H1 (cell line): ENCODE data around the gene NAAA. TPM values are rescaled to one million over a fixed set of nuclear protein-coding genes. Genes with fewer than 3 reads are reported as not detected.

ENCODE experiments used
- CTCF ChIA-PET: fragments of 300-600 bp; sonication (Branson Sonifier 250); formaldehyde crosslinking; loops from one replicate; lab custom pipeline; 2021; ENCODE audit not compliant: partially characterized antibody; lab: Charles Lee
- POLR2A ChIA-PET: fragments of 300-600 bp; sonication (Branson Sonifier 250); formaldehyde crosslinking; loops from one replicate; lab custom pipeline; 2021; ENCODE audit warnings: inconsistent platforms; ENCODE audit not compliant: partially characterized antibody; lab: Charles Lee
- DNase-seq, 2 experiments: peaks; one replicate each; pipeline versions ENCODE4 v3.0.0 to v3.0.0-alpha.2; 2010 to 2022; ENCODE audit warnings: low spot score in 2 of 2, low read depth in 1 of 2, mixed read lengths in 1 of 2
- FAIRE-seq: peaks from 2 replicates; lab custom pipeline; 2011; peaks lifted over from hg19 to GRCh38; lab: Jason Lieb, UNC
- H2AFZ ChIP-seq: 2 replicates; pipeline ENCODE4 v1.8.1; 2012; ENCODE audit warnings: low read length, inconsistent platforms
- H2AK5ac ChIP-seq: 2 replicates; pipeline ENCODE4 v1.6.1; 2013; ENCODE audit warnings: low read depth, low read length
- H2BK120ac ChIP-seq: replicated peaks from 2 replicates; pipeline ENCODE3; 2013; ENCODE audit warnings: low read depth, low read length, inconsistent platforms
- H2BK12ac ChIP-seq: 2 replicates; pipeline ENCODE4 v1.6.1; 2013; ENCODE audit warnings: low read depth, low read length
- H2BK15ac ChIP-seq: 2 replicates; pipeline ENCODE4 v1.6.1; 2013; ENCODE audit warnings: low read length
- H2BK20ac ChIP-seq: 2 replicates; pipeline ENCODE4 v1.6.1; 2013; ENCODE audit warnings: low read length
- H2BK5ac ChIP-seq: 2 replicates; pipeline ENCODE4 v1.6.1; 2013; ENCODE audit warnings: low read depth, low read length
- H3K14ac ChIP-seq: 2 replicates; pipeline ENCODE4 v1.6.1; 2013; ENCODE audit warnings: inconsistent platforms; ENCODE audit not compliant: insufficient read length
- H3K18ac ChIP-seq: 2 replicates; pipeline ENCODE4 v1.6.1; 2013; ENCODE audit warnings: low read length; ENCODE audit errors: extremely low read depth
- H3K23ac ChIP-seq: 2 replicates; pipeline ENCODE4 v1.6.1; 2013; ENCODE audit warnings: inconsistent platforms; ENCODE audit not compliant: insufficient read length
- H3K23me2 ChIP-seq: 2 replicates; pipeline ENCODE4 v1.6.1; 2013; ENCODE audit warnings: low read depth, low read length
- H3K27ac ChIP-seq: 2 replicates; pipeline ENCODE4 v1.6.1; 2011; ENCODE audit warnings: low read depth, low read length, inconsistent platforms
- H3K27me3 ChIP-seq, 4 experiments: replicated peaks in 1 of 4; 1 replicate in 1 of 4; 2 replicates in 3 of 4; pipeline versions ENCODE4 v1.6.1 to v1.8.1; 2011 to 2013; ENCODE audit warnings: low read length in 3 of 4, mild to moderate bottlenecking in 3 of 4, inconsistent platforms in 2 of 4, mixed read lengths in 2 of 4, moderate library complexity in 1 of 4; ENCODE audit not compliant: control insufficient read depth in 3 of 4, insufficient read depth in 3 of 4; ENCODE audit errors: extremely low read depth in 1 of 4
- H3K36me3 ChIP-seq, 4 experiments: 2 replicates each; pipeline versions ENCODE4 v1.6.1 to v1.8.1; 2011 to 2013; ENCODE audit warnings: mild to moderate bottlenecking in 4 of 4, low read length in 3 of 4, moderate library complexity in 2 of 4, control low read depth in 1 of 4, inconsistent platforms in 1 of 4; ENCODE audit not compliant: insufficient read depth in 4 of 4, control insufficient read depth in 2 of 4
- H3K4ac ChIP-seq: replicated peaks from 2 replicates; pipeline ENCODE3; 2013; ENCODE audit warnings: low read length, low read depth, mixed read lengths, inconsistent platforms; ENCODE audit not compliant: insufficient read length
- H3K4me1 ChIP-seq, 4 experiments: replicated peaks in 1 of 4; 1 replicate in 1 of 4; 2 replicates in 3 of 4; pipeline versions ENCODE4 v1.6.1 to v1.8.1; 2011 to 2013; ENCODE audit warnings: low read length in 3 of 4, inconsistent platforms in 2 of 4, mixed read lengths in 1 of 4; ENCODE audit not compliant: insufficient read depth in 4 of 4, control insufficient read depth in 3 of 4
- H3K4me2 ChIP-seq, 2 experiments: 2 replicates each; pipeline versions ENCODE4 v1.6.1 to v1.8.1; 2011 to 2013; ENCODE audit warnings: low read depth in 2 of 2, low read length in 2 of 2, control low read depth in 1 of 2, inconsistent platforms in 1 of 2, mild to moderate bottlenecking in 1 of 2; ENCODE audit not compliant: insufficient read depth in 1 of 2
- H3K4me3 ChIP-seq, 4 experiments: fragments of 200-600, 300-600 bp in 1 of 4; sonication (generic), shearing (Covaris generic), sonication (Bioruptor Twin) in 1 of 4; 2 replicates each; pipeline versions ENCODE4 v1.5.1 to v1.8.1; 2011 to 2016; ENCODE audit warnings: low read length in 4 of 4, low read depth in 3 of 4, control low read depth in 2 of 4, inconsistent platforms in 2 of 4, mild to moderate bottlenecking in 2 of 4, mixed read lengths in 1 of 4, moderate library complexity in 1 of 4; ENCODE audit not compliant: insufficient read depth in 2 of 4; ENCODE audit errors: extremely low read depth in 1 of 4
- H3K56ac ChIP-seq: replicated peaks from 2 replicates; pipeline ENCODE3; 2013; ENCODE audit warnings: low read depth, mild to moderate bottlenecking, mixed read lengths, low read length, inconsistent platforms; ENCODE audit not compliant: insufficient read length
- H3K79me1 ChIP-seq: 2 replicates; pipeline ENCODE4 v1.6.1; 2013; ENCODE audit warnings: low read depth, low read length, control low read depth
- H3K79me2 ChIP-seq, 2 experiments: 2 replicates each; pipeline versions ENCODE4 v1.6.1 to v1.8.1; 2012 to 2013; ENCODE audit warnings: low read length in 2 of 2, mild to moderate bottlenecking in 2 of 2, inconsistent platforms in 1 of 2; ENCODE audit not compliant: insufficient read depth in 2 of 2, control insufficient read depth in 1 of 2
- H3K9ac ChIP-seq, 4 experiments: replicated peaks in 1 of 4; 1 replicate in 1 of 4; 2 replicates in 3 of 4; pipeline versions ENCODE4 v1.6.1 to v1.8.1; 2011 to 2013; ENCODE audit warnings: low read depth in 3 of 4, low read length in 3 of 4, control low read depth in 2 of 4, mild to moderate bottlenecking in 2 of 4, moderate library complexity in 2 of 4, inconsistent platforms in 1 of 4; ENCODE audit errors: extremely low read depth in 1 of 4
- H3K9me3 ChIP-seq, 2 experiments: 2 replicates each; pipeline versions ENCODE4 v1.6.1 to v1.8.1; 2012 to 2013; ENCODE audit warnings: mild to moderate bottlenecking in 2 of 2, moderate library complexity in 2 of 2, control low read depth in 1 of 2, inconsistent platforms in 1 of 2, low read depth in 1 of 2, low read length in 1 of 2, mixed read lengths in 1 of 2; ENCODE audit not compliant: insufficient read depth in 2 of 2
- H4K20me1 ChIP-seq, 2 experiments: replicated peaks in 1 of 2; 2 replicates each; pipeline versions ENCODE3 to v1.8.1; 2011 to 2013; ENCODE audit warnings: inconsistent platforms in 2 of 2, low read length in 2 of 2, mild to moderate bottlenecking in 1 of 2; ENCODE audit not compliant: insufficient read depth in 2 of 2, control insufficient read depth in 1 of 2
- H4K5ac ChIP-seq: 2 replicates; pipeline ENCODE4 v1.6.1; 2013; ENCODE audit warnings: low read length, low read depth, mixed read lengths, inconsistent platforms; ENCODE audit not compliant: insufficient read length
- H4K8ac ChIP-seq: 2 replicates; pipeline ENCODE4 v1.8.0; 2013; ENCODE audit warnings: mild to moderate bottlenecking, moderate library complexity, low read length, inconsistent platforms; ENCODE audit not compliant: insufficient read depth; ENCODE audit errors: extremely low read depth
- H4K91ac ChIP-seq: replicated peaks from 2 replicates; pipeline ENCODE3; 2013; ENCODE audit warnings: low read length, mixed read lengths, inconsistent platforms; ENCODE audit not compliant: insufficient read length
- BACH1 ChIP-seq: IDR thresholded peaks from 2 replicates; pipeline ENCODE4 v1.6.1; 2012; ENCODE audit warnings: low read length, improper control_type of control experiment
- BCL11A ChIP-seq, 2 experiments: IDR thresholded peaks; one replicate each; pipeline ENCODE4 v1.6.1; 2011; ENCODE audit warnings: low read depth in 2 of 2, low read length in 2 of 2, mild to moderate bottlenecking in 2 of 2
- CBX8 ChIP-seq: fragments of 300-800, 300-1000 bp; sonication (generic); IDR thresholded peaks from 2 replicates; pipeline ENCODE4 v1.7.1; 2016; ENCODE audit warnings: low read depth, low read length, borderline replicate concordance
- CTBP2 ChIP-seq: IDR thresholded peaks from 2 replicates; pipeline ENCODE4 v1.7.0; 2011; ENCODE audit warnings: borderline replicate concordance, mild to moderate bottlenecking, moderate library complexity, mixed read lengths, low read length; ENCODE audit not compliant: insufficient read depth, insufficient read length
- EP300 ChIP-seq, 2 experiments: IDR thresholded peaks; 1 replicate in 1 of 2; 2 replicates in 1 of 2; pipeline ENCODE4 v1.6.1; 2011 to 2012; ENCODE audit warnings: low read depth in 2 of 2, low read length in 2 of 2, mild to moderate bottlenecking in 2 of 2, borderline replicate concordance in 1 of 2, inconsistent platforms in 1 of 2, moderate library complexity in 1 of 2
- HDAC6 ChIP-seq: IDR thresholded peaks from one replicate; pipeline ENCODE4 v1.7.1; 2012; ENCODE audit warnings: low read depth, mild to moderate bottlenecking, inconsistent platforms, low read length, moderate library complexity
- KDM1A ChIP-seq: fragments of 200-600, 300-600 bp; sonication (generic); IDR thresholded peaks from 2 replicates; pipeline ENCODE4 v1.7.1; 2016; ENCODE audit warnings: mild to moderate bottlenecking, low read length, borderline replicate concordance
- POLR2A ChIP-seq, 2 experiments: IDR thresholded peaks; 1 replicate in 1 of 2; 2 replicates in 1 of 2; pipeline ENCODE4 v1.6.1; 2011; ENCODE audit warnings: low read depth in 2 of 2, low read length in 2 of 2, mild to moderate bottlenecking in 2 of 2; ENCODE audit errors: control extremely low read depth in 1 of 2
- SAP30 ChIP-seq: fragments of 300-600 bp; sonication (generic); IDR thresholded peaks from 2 replicates; pipeline ENCODE4 v1.7.1; 2012; ENCODE audit warnings: low read length, moderate library complexity, mild to moderate bottlenecking, inconsistent platforms; ENCODE audit not compliant: insufficient read depth, insufficient replicate concordance
- SIX5 ChIP-seq: IDR thresholded peaks from 2 replicates; pipeline ENCODE4 v1.6.1; 2011; ENCODE audit warnings: mild to moderate bottlenecking, low read depth, low read length
- WGBS, 2 experiments: shearing (Covaris generic) in 1 of 2; methylation state at CpG; one replicate each; pipeline versions ENCODE4 v1.1.6 to v1.1.7; 2013 to 2015; ENCODE audit warnings: low lambda C conversion rate in 2 of 2, mixed read lengths in 2 of 2, inconsistent platforms in 1 of 2, low coverage in 1 of 2, missing lambda C conversion rate in 1 of 2; ENCODE audit not compliant: insufficient replicate concordance in 2 of 2, insufficient coverage in 1 of 2, insufficient read length in 1 of 2; ENCODE audit errors: extremely low coverage in 1 of 2, missing lambda C conversion rate in 1 of 2; 5-methylcytosine and 5-hydroxymethylcytosine counted together
- polyA plus RNA-seq, 7 experiments: library from polyadenylated mRNA; depleted of rRNA in 3 of 7; stranded (reverse) in 5 of 7; unstranded in 2 of 7; fragments of >200 nt in 5 of 7; fragments of 200-250 nt in 2 of 7; gene quantifications; 1 replicate in 5 of 7; 2 replicates in 1 of 7; 4 replicates in 1 of 7; pipeline versions ENCODE4 v1.2.1 to v1.2.3, GENCODE V29; 2011 to 2013; ENCODE audit warnings: missing spikeins in 2 of 7, mixed read lengths in 2 of 7
- total RNA-seq: library from RNA; stranded (reverse); fragmentation: NEBNext Ultra II Directional; extraction: Animal tissue kit (Norgen Biotek cat#: 25700); gene quantifications from 2 replicates; pipeline ENCODE4 v1.2.1, GENCODE V29; 2021
- TF ChIP-seq, protein P1 (sequence below): IDR thresholded peaks from 2 replicates; pipeline ENCODE4 v1.6.1; 2011; ENCODE audit warnings: low read length, improper control_type of control experiment

Gene NAAA
- total and polyA plus RNA-seq, 2 of the 8 experiments (the other 6 are each of a cell fraction or from before 2014, with no cell fraction given) = 9.4 to 12.5 TPM

DNA sequence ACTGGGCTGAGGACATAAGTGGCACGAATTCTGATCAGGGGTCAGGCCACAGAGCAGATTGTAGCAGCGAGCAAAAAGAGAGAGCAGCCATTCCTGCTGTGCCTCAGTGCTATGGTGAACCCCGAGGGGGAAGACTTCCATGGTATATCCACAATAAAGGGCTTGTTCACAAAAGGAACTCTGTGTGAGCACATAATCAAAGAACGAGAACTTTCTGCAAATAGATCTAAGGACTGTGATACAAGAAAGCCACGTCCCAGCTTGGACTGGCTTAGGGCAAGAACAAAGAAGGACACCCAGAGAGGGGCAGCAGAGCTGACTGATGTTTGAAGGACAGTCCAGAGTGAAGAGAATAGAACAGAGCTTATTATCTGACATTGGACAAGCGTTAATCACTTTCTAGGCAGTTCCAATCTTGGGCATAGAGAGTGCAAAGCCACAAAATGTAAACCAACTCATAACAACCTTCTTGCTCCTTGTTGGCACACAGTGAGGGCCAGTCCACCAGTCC, 62.5 kb downstream of the NAAA start:
- Histone ChIP-seq H3K36me3 (no peaks in the 10 kb centered on the region), H2BK12ac (no peak overlapping the region), H3K79me2 (no peaks in the 10 kb centered on the region), H3K4ac (no peak overlapping the region), H4K20me1 (no peaks in the 10 kb centered on the region), H3K23ac (no peak overlapping the region), H3K56ac (no peak overlapping the region), H3K79me1 (no peaks in the 10 kb centered on the region), H4K91ac (no peak overlapping the region), H2AK5ac (no peak overlapping the region), H3K14ac (no peak overlapping the region), H3K23me2 (no peaks in the 10 kb centered on the region), H3K9me3 (no peaks in the 10 kb centered on the region), H2AFZ (peak overlapping the region; percentile 96), H3K27me3 (no peaks in the 10 kb centered on the region), H4K8ac (no peak overlapping the region), H3K4me1 (peaks cover 0 to 4% (median 3%) of the 10 kb centered on the region in 4 experiments; a peak in 3 of 7 replicates), H3K27ac (no peak overlapping the region), H2BK120ac (no peak overlapping the region), H3K4me3 (no peak overlapping the region), H3K18ac (peak overlapping the region; percentile 83; the same call in 1 of the 2 replicates), H2BK20ac (no peak overlapping the region), H3K4me2 (peak overlapping the region in 1 of 2 experiments; percentile 28; a peak in 1 of 4 replicates), H2BK15ac (no peak overlapping the region), H4K5ac (no peak overlapping the region), H3K9ac (no peak overlapping the region), H2BK5ac (no peak overlapping the region)
- WGBS, 2 experiments = 71% methylated on average over 6 of the region's 6 CpGs; no CpG with 5 or more reads in 1 of the 2 experiments
- DNase-seq (no peak), FAIRE-seq (no peak)
- ChIA-PET CTCF (interaction anchor here (1.0 to 3.3 kb wide), 3 partner anchors 11 to 118 kb away, joined by 3 to 22 read pairs (median 7); no protein-coding TSS in a partner anchor), POLR2A (interaction anchor here (0.7 kb wide), 1 partner anchor 11 kb away, joined by 3 read pairs; no protein-coding TSS in a partner anchor)
- TF ChIP-seq BACH1 (no peak), BCL11A (IDR thresholded peaks at IDR 0.05; ENCODE audit: low read depth in 2 of 2, low read length in 2 of 2) (no peak), CBX8 (no peak), SAP30 (no peak), KDM1A (no peak), EP300 (IDR thresholded peaks at IDR 0.05; ENCODE audit: borderline replicate concordance in 1 of 2, low read depth in 2 of 2, low read length in 2 of 2) (no peak), POLR2A (IDR thresholded peaks at IDR 0.05; ENCODE audit: control extremely low read depth in 1 of 2, low read depth in 2 of 2, low read length in 2 of 2) (no peak), SIX5 (no peak), HDAC6 (no peak), CTBP2 (no peak)
- TF ChIP-seq, protein P1, sequence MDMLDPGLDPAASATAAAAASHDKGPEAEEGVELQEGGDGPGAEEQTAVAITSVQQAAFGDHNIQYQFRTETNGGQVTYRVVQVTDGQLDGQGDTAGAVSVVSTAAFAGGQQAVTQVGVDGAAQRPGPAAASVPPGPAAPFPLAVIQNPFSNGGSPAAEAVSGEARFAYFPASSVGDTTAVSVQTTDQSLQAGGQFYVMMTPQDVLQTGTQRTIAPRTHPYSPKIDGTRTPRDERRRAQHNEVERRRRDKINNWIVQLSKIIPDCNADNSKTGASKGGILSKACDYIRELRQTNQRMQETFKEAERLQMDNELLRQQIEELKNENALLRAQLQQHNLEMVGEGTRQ = no peak
